ENCODE measurements around the gene PEA15.

DNA sequence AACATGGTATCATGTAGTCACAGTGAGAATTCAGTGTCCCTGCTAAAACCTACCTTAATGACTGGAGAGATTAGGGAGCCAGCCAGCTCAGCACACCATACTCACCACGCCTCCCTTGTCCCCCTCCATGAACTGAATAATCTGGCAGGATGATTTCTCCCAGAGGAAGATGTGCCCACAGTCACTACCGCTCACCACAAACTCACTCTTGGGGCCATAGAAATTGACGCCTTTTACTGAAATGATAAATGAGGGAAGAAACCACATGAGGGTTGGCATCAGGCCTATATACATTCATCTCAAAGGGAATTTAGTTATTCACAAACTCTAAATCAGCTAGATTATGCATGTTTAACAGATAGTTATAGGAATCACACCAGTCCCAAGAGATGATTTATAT lies 17.4 kb downstream of the PEA15 start:
- TF ChIP-seq, protein P1, sequence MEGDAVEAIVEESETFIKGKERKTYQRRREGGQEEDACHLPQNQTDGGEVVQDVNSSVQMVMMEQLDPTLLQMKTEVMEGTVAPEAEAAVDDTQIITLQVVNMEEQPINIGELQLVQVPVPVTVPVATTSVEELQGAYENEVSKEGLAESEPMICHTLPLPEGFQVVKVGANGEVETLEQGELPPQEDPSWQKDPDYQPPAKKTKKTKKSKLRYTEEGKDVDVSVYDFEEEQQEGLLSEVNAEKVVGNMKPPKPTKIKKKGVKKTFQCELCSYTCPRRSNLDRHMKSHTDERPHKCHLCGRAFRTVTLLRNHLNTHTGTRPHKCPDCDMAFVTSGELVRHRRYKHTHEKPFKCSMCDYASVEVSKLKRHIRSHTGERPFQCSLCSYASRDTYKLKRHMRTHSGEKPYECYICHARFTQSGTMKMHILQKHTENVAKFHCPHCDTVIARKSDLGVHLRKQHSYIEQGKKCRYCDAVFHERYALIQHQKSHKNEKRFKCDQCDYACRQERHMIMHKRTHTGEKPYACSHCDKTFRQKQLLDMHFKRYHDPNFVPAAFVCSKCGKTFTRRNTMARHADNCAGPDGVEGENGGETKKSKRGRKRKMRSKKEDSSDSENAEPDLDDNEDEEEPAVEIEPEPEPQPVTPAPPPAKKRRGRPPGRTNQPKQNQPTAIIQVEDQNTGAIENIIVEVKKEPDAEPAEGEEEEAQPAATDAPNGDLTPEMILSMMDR (IDR thresholded peaks at IDR 0.05), result no peak
- TF ChIP-seq POLR2A (IDR thresholded peaks at IDR 0.05), result no peak

Data from prostate gland (tissue), 2 donors.